Stimulated activated CD8-positive, alpha-beta memory T cell treated with anti-CD3 and anti-CD28 coated beads, Interleukin-15, amount 100 ng/mL, for 24 hours (primary cell): ENCODE results near the gene NDUFV1.
A peak's percentile ranks its signal among the peaks of the same experiment; 100 is the strongest.
"Not testable (repeated sequence)": the region's sequence is repeated elsewhere in the genome, so short reads cannot be mapped to it uniquely, and the experiment has no call there.

Experiments
- DNase-seq: peaks from one replicate; pipeline ENCODE4 v3.0.0-alpha.2; 2020; ENCODE audit warnings: low read depth

The NDUFV1 gene

DNA sequence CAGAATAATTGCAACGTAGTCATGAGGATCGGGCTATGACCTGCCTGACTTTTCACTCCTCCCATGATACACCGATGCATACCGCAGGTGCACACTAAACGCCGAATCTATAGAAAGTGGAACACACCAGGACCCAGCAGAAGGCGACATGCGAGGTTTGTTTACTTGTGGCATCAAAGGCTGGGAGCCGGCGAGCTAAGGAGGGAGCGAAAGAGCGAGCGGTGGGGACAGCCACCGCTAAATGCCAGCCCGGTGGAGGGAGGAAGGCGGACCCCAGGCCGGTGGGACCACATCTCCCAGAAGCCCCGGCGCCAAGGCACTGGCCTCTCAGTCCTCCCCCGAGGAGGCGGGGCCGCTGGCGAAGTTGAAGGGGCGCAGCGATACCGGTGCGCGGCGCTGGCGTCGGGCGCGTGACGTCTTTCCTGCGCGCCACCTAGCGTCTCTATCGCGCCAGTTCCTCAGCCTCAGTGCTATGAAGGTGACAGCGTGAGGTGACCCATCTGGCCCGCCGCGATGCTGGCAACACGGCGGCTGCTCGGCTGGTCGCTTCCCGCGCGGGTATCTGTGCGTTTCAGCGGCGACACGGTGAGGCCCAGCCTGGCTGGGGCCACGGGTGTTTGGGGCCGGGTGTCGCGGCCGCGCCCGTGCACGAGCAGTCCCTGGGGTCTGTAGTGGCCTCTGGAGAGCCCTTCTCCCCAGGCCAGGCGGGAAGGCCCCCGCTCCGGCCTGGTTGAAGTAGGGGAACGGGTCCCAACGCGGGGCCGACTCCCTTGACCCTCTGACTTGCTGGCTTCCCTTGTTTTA, at the start of gene NDUFV1:
NDUFV1 (plus strand) TSS at position 445 of the 804 bp plus-strand sequence; CDS start at position 514, 69 bp downstream.
- peak; percentile 88 for DNase-seq

DNA sequence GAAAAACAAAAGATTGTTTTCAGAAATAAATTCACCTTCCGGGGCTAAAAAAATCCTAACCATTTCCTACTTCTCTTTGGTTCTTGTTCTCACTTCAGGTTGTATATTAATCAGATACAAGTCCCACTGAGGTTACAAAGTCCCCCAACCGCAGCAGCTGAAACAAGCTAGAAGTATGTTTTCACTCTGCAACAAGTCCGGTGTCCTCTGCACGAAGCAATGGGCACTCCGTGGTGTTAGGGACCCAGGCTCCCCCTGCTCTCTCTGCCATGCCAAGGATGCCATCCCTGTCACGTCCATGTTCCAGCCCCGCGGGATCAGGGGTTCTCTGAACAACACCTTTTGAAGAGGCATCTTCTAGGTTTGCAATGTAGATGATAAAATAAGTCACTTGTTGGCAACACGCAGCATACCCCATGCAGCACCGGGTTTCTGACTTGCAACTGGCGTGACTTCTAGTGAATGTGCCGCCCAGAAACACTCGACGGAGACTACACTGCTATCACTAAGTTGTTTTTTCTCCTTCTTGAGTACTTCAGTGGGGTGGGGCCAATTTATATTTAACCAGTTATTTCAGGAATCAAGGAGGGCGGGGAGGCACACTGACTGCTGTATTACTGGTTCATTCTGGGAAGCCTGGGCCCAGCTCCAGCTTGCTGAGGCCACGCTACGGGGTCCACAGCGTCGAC, 48.5 kb upstream of the NDUFV1 start:
- no peak for DNase-seq

DNA sequence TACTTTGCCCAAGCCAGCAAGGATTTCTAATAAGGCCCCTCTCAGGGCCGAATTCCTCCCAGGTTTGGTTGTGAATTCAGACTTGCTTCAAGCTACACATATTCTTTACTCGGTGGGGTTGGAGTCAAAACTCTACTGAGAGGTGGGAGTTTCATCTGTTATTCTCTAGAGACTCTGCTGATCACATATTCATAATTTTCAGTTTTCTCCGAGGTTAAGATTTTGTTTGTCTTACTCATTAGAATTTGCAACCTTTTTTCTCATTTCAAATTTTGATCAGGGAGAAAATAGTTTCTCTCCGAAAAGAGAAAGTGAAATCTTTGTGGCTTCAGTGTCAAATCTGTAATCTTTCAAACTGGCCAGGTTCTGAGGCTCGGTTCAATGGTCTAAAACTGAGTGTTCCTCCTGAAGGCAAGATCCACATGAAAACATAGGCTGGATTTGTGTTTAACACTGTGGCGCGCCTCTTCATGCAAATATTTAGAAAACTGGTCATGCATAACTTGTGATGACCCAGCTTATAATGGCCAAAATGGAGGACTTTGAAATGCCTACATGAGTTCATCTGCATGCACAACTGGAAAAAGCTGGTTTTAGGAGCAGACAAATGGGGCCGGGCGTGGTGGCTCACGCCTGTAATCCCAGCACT, 44.6 kb upstream of the NDUFV1 start:
- DNase-seq, result no peak

DNA sequence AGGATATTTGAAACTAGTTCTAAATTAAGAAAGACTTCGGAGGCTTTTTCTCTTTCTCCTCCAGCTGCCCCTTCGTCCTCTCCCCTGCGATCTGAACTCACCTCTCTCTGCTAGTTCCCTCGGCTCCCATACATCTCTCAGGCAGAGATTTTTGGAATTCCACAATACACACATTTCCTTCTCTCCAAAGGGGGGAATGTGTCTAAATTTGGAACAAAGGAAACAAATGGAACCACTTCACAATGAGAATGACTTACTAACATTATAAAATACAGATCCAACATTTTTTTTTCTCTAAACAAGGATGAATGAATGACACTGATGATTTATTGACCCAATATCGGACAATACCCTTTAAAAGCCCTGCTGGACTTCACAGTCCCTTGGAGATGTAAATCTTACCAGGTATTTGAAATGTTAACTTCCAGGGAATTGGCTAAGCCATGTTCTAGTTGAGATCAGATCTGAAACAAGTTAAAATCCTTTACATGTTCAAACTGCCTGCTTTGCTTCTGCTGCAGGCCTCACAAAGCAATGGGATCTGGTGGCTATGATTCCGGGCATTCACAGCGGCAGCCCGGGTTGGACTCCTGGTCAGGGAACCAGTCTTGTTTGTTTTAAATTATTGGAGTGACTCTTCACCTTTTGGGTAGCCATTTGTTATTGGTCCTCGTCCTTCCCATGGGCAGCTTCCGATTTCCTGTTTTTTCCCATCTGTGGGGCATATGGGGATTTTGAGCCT, 43.6 kb upstream of the NDUFV1 start:
- DNase-seq, result no peak

DNA sequence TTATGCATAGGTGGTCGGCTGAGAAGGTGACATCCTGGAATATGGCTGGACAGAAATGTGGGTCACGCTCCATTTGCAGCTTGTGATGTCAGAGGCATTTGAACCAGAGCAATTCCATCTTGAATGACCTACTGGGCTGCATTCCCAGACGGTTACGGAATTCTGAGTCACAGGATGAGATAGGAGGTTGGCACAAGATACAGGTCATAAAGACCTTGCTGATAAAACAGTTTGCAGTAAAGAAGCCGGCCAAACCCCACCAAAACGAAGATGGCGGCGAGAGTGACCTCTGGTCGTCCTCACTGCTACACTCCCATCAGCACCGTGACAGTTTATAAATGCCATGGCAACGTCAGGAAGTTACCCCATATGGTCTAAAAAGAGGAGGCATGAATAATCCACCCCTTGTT, 43.0 kb upstream of the NDUFV1 start:
- not testable (repeated sequence) for DNase-seq

DNA sequence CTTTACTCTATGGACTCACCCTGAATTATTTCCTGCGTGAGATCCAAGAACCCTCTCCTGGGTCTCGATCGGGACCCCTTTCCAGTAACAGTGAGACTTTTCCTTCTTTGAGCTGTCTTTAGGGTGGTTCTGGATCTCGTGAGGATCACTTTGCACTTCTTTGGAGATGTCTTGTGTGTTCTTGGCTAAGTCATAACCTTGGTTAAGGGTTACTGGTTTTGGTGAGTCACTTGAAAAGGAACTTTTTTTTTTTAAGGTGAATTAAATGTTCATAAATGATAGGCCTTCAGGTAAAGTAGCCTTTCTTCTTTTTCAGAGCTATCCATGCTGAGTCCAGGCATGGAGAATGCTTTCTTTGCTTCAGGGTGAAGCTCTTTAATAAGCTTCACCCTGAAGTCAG, 42.5 kb upstream of the NDUFV1 start:
- DNase-seq, result no peak

DNA sequence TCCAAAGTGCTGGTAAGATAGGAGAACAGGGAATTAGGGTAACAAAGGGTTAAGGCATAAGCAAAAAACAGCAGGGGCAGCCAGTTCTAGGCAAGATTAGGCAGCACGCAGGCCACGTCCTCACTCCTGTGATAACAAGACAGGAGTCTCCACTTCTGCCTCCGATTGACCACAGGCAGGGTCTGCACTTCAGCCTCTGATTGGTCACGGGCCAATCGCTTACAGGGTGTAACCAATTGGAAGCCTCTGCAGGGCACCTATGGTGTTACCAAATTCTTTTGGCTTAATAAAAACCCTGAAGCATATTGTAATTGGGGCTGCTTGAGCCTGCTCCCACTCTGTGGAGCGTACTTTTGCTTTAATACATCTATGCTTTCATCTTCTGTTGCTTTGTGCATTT, 35.3 kb upstream of the NDUFV1 start:
- no peak for DNase-seq

- DNase-seq, result no peak
Observed at GRCh38 chr11:67572305-67572704, 34.4 kb upstream of the NDUFV1 start.

GRCh38 chr11:67572747-67573419, 33.9 kb upstream of the NDUFV1 start:
- no peak for DNase-seq

- no peak for DNase-seq
Observed at GRCh38 chr11:67574938-67575337, 31.8 kb upstream of the NDUFV1 start.

GRCh38 chr11:67576735-67577475, 29.8 kb upstream of the NDUFV1 start:
- DNase-seq, result no peak

- no peak for DNase-seq
Observed at GRCh38 chr11:67577951-67578350, 28.8 kb upstream of the NDUFV1 start.

DNA sequence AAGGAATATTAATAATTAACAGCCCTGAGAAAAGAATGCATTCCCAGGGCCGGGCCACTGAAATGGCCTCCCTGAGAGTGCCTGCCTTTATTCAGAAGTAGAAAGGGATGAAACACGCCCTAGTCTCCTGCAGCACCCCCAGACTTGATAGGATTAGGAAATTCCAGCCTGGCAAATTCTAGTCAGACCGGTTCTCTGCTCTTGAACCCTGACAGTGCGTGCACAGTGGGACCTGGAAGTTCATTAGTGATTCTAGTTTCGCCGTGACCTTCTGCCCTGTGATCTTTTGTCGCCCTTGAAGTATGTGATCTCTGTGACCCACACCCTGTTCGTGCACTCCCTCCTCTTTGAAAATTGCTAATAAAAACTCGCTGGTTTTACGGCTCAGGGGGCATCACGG, 25.3 kb upstream of the NDUFV1 start:
- no peak for DNase-seq

DNA sequence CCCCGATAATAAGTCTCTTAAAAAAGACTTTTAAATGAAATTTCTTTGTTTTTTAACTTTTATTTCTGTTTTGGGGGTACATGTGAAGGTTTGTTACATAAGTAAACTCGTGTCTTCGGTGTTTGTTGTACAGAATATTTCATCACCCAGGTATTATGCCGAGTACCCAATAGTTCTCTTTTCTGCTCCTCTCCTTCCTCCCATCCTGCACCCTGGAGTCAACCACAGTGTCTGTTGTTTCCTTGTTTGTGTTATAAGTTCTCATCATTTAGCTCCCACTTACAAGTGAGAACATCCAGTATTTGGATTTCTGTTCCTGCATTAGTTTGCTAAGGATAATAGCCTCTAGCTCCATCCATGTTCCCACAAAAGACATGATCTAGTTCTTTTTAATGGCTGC, 24.7 kb upstream of the NDUFV1 start:
- no peak for DNase-seq

GRCh38 chr11:67583247-67584204, 23.2 kb upstream of the NDUFV1 start, which contains the start of gene GSTP1:
TSS of gene GSTP1 (plus strand) at chr11:67583812. CDS start at chr11:67583844, 32 bp downstream.
- peak; percentile 72 for DNase-seq

GRCh38 chr11:67584205-67584880, 22.4 kb upstream of the NDUFV1 start:
- DNase-seq, result no peak

DNA sequence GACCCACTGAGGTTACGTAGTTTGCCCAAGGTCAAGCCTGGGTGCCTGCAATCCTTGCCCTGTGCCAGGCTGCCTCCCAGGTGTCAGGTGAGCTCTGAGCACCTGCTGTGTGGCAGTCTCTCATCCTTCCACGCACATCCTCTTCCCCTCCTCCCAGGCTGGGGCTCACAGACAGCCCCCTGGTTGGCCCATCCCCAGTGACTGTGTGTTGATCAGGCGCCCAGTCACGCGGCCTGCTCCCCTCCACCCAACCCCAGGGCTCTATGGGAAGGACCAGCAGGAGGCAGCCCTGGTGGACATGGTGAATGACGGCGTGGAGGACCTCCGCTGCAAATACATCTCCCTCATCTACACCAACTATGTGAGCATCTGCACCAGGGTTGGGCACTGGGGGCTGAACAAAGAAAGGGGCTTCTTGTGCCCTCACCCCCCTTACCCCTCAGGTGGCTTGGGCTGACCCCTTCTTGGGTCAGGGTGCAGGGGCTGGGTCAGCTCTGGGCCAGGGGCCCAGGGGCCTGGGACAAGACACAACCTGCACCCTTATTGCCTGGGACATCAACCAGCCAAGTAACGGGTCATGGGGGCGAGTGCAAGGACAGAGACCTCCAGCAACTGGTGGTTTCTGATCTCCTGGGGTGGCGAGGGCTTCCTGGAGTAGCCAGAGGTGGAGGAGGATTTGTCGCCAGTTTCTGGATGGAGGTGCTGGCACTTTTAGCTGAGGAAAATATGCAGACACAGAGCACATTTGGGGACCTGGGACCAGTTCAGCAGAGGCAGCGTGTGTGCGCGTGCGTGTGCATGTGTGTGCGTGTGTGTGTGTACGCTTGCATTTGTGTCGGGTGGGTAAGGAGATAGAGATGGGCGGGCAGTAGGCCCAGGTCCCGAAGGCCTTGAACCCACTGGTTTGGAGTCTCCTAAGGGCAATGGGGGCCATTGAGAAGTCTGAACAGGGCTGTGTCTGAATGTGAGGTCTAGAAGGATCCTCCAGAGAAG, 21.6 kb upstream of the NDUFV1 start:
- no peak for DNase-seq

DNA sequence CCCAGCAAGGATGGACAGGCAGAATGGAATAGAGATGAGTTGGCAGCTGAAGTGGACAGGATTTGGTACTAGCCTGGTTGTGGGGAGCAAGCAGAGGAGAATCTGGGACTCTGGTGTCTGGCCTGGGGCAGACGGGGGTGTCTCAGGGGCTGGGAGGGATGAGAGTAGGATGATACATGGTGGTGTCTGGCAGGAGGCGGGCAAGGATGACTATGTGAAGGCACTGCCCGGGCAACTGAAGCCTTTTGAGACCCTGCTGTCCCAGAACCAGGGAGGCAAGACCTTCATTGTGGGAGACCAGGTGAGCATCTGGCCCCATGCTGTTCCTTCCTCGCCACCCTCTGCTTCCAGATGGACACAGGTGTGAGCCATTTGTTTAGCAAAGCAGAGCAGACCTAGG, 20.8 kb upstream of the NDUFV1 start:
- no peak for DNase-seq
